Measurements from ENCODE around the gene MOV10L1.

DNA sequence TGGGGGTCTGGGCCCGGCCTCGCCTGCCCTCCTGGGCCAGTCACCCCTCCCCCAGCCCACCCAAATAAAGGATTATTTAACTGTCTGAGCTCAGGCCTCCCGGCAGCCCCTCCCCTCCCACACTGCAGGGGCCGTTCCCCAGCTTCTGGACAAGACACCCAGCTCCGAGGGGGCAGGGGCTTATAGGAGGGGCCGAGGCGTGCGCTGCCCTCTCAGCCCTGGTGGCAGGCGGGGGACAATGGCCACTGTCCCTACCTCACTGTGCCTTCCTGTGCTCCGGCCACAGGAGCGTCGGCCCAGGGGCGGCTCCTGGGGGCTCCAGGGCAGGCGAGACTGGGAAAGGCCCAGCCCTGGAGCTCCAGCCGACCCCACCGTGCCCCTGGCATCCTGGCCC is 108.8 kb downstream of the MOV10L1 start:
- TF ChIP-seq, protein P1, sequence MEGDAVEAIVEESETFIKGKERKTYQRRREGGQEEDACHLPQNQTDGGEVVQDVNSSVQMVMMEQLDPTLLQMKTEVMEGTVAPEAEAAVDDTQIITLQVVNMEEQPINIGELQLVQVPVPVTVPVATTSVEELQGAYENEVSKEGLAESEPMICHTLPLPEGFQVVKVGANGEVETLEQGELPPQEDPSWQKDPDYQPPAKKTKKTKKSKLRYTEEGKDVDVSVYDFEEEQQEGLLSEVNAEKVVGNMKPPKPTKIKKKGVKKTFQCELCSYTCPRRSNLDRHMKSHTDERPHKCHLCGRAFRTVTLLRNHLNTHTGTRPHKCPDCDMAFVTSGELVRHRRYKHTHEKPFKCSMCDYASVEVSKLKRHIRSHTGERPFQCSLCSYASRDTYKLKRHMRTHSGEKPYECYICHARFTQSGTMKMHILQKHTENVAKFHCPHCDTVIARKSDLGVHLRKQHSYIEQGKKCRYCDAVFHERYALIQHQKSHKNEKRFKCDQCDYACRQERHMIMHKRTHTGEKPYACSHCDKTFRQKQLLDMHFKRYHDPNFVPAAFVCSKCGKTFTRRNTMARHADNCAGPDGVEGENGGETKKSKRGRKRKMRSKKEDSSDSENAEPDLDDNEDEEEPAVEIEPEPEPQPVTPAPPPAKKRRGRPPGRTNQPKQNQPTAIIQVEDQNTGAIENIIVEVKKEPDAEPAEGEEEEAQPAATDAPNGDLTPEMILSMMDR (IDR thresholded peaks at IDR 0.05), result no peak
- no peak for TF ChIP-seq POLR2A (IDR thresholded peaks at IDR 0.05)

Measured in thyroid gland (tissue), 4 donors.